ENCODE results near the gene SLC22A3. TPM values are rescaled to one million over a fixed set of nuclear protein-coding genes. Genes with fewer than 3 reads are reported as not detected.

Gene SLC22A3
- total RNA-seq, 2 donors from 2014 or later, result not detected

DNA sequence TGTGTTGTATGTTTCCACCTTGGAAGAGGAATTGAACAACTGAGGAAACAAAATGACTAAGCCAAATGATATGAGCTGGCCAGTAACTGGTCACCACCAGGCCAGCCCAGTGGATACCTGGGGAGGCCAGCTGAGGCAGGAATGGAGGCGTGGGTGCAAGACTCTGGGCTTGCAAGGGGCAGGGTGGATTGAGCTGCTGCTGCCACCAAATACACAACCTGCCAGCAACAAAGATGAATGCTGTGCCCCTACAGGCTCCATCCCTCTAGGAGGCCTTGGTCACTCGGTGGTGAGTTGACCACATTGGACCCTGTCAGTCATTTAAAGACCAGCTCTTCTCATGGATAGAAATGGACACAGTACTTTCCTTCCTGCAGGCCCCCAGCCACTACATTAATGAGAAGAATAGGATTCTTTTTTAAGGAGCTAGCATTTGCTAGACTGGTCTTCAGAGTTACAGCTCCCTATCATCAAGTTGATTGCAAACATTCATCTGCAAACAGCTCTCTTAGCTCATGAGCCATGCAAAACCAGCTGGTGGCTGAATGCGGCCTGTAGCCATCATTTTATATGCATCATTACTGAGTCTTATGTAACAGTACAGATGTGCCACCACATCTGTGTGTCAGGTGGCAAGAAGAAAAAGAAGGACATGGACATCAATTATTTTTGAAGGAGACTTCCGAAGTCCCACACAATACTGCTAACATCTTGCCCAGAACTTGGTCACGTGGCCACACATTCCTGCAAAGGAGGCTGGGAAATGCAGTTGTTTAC is 26.3 kb upstream of the SLC22A3 start:
- peaks cover 10% of the 10 kb centered on the region for H3K36me3 Mint-ChIP-seq

DNA sequence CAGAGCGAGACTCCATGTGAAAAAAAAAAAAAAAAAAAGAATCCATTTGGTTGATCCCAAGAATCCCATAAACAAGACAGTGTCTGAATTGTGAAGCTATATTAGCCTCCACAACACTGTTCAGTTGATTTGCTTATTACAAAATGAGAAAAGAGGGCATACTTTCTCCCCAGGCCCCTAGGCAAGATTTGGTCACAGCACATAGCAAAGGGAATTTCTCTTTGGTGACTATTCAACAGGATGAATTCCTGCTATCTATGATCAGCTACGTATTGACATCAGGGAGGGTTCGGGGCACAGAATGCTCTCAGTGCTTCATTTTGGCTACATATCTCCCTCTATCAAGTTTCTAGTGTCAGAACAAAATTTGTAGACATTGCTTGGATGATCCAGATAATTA is 20.2 kb upstream of the SLC22A3 start:
- DNase-seq (ENCODE audit: low spot score), result no peak
- Mint-ChIP-seq H3K4me1 (ENCODE audit: low read depth in 2 of 2) (no peaks in the 10 kb centered on the region), H3K27me3 (peaks cover 22 to 35% of the 10 kb centered on the region in 2 donors), H3K36me3 (no peaks in the 10 kb centered on the region), H3K9me3 (no peaks in the 10 kb centered on the region), H3K27ac (no peak overlapping the region), H3K4me3 (no peak overlapping the region)
- no peak for ATAC-seq

More for the DNA sequence above, 26.3 kb upstream of the SLC22A3 start:
- ATAC-seq (peak in 1 of 2 donors; percentile 13), DNase-seq (ENCODE audit: low spot score) (no peak)
- Mint-ChIP-seq H3K9me3 (peaks cover 3% of the 10 kb centered on the region), H3K4me3 (no peak overlapping the region), H3K4me1 (ENCODE audit: low read depth in 2 of 2) (no peaks in the 10 kb centered on the region), H3K27me3 (peaks cover 15 to 38% of the 10 kb centered on the region in 2 donors), H3K27ac (no peak overlapping the region)

DNA sequence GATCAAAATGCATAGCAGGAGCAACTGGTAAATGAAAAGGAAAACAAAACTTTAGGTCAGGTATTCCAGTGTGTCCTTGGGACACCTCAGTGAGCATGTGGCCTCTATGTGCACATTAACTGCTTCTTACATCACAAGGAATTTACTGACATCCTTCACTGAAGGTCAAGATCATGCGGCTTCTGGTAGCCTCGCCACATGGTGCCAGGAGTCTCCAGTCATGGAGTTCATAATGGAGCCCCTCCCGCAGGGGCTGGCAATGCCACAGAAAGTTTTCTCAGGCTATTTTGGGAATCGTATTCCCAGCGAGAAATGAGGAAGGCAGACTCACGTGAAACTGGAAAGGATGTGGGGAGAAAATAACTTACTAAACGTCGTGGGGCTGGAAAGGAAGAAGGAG is 19.7 kb upstream of the SLC22A3 start:
- ATAC-seq, result no peak
- no peaks in the 10 kb centered on the region for H3K36me3 Mint-ChIP-seq
- H3K27me3 Mint-ChIP-seq, result peaks cover 25 to 35% of the 10 kb centered on the region in 2 donors
- H3K27ac Mint-ChIP-seq, result no peak overlapping the region
- DNase-seq (ENCODE audit: low spot score), result no peak
- no peaks in the 10 kb centered on the region for H3K4me1 Mint-ChIP-seq (ENCODE audit: low read depth in 2 of 2)
- no peaks in the 10 kb centered on the region for H3K9me3 Mint-ChIP-seq
- no peak overlapping the region for H3K4me3 Mint-ChIP-seq

DNA sequence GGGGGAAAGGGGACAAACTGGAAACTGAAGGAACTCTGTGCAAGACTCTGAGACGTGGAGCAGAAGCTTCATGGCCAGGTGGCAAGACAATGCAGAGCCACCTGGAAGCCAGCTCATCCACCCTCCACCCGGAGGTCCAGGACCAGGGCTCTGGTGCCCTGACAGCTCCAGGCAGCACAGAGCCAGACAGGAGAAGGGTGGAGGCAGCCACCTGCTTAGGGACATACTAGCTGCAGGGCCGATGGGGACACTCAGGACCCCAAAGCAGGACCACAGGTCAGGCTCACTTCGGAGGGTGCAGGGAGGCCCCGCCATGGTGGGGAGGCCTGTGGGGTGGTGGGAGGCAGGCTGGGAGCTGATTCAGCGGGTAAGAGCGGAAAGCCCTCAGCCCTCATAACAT is 19.0 kb upstream of the SLC22A3 start:
- Mint-ChIP-seq H3K9me3 (no peaks in the 10 kb centered on the region), H3K27ac (no peak overlapping the region), H3K4me3 (no peak overlapping the region), H3K36me3 (no peaks in the 10 kb centered on the region), H3K4me1 (ENCODE audit: low read depth in 2 of 2) (no peaks in the 10 kb centered on the region), H3K27me3 (peaks cover 28 to 36% of the 10 kb centered on the region in 2 donors)
- no peak for DNase-seq (ENCODE audit: low spot score)
- ATAC-seq, result peak in 1 of 2 donors; percentile 20

GRCh38 chr6:160330619-160331018 is 17.6 kb upstream of the SLC22A3 start:
- ATAC-seq, result no peak
- no peak for DNase-seq (ENCODE audit: low spot score)
- Mint-ChIP-seq H3K4me1 (ENCODE audit: low read depth in 2 of 2) (no peaks in the 10 kb centered on the region), H3K27me3 (peaks cover 27 to 38% of the 10 kb centered on the region in 2 donors), H3K4me3 (no peak overlapping the region), H3K9me3 (no peaks in the 10 kb centered on the region), H3K27ac (no peak overlapping the region), H3K36me3 (no peaks in the 10 kb centered on the region)

DNA sequence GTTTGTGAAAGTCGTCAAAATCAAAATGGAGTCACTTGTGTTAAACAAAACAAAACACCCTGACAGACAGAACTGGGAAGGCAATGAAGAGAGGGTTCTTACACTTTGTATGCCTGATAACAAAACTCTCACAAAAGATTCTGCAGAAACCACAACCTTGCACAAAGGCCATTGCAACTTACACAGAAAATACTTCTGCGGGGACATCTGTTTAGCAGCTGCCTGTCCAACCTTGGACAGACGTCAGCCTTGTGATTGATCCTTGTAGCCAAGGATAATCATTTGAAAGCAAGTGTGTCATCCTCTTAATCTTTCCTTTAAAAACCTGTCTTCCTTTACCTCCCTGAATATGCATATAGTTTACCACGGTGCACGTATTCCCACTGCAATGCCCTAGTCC is 17.0 kb upstream of the SLC22A3 start:
- no peak for DNase-seq (ENCODE audit: low spot score)
- H3K4me3 Mint-ChIP-seq, result no peak overlapping the region
- no peaks in the 10 kb centered on the region for H3K36me3 Mint-ChIP-seq

DNA sequence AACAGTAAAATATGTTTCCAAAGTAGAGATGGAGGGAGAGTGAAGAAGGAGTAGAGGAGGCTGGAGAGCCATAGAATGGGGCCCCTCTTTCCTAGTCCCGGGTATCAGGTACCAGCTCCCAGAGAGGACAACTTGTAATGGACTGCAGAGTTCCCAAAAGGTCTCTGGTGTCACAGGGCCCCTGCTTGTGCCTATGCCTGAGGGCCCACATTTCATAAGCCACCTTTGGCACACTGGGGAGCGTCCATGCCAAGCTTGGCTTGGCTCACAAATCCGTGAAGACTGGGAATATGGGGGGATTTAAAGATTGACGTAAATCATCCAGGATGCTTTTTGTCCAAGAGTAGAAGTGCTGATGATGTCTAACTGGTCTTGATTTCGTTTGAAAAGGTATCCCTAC is 16.4 kb upstream of the SLC22A3 start:
- ATAC-seq, result no peak
- Mint-ChIP-seq H3K9me3 (no peaks in the 10 kb centered on the region), H3K27me3 (peaks cover 27 to 40% of the 10 kb centered on the region in 2 donors), H3K27ac (no peak overlapping the region), H3K36me3 (no peaks in the 10 kb centered on the region), H3K4me3 (no peak overlapping the region), H3K4me1 (ENCODE audit: low read depth in 2 of 2) (no peaks in the 10 kb centered on the region)
- no peak for DNase-seq (ENCODE audit: low spot score)

More for the DNA sequence above, 17.0 kb upstream of the SLC22A3 start:
- Mint-ChIP-seq H3K9me3 (no peaks in the 10 kb centered on the region), H3K4me1 (ENCODE audit: low read depth in 2 of 2) (no peaks in the 10 kb centered on the region), H3K27ac (no peak overlapping the region), H3K27me3 (peaks cover 27 to 38% of the 10 kb centered on the region in 2 donors)
- ATAC-seq, result no peak

GRCh38 chr6:160333101-160333500 is 15.1 kb upstream of the SLC22A3 start:
- Mint-ChIP-seq H3K4me3 (no peak overlapping the region), H3K4me1 (ENCODE audit: low read depth in 2 of 2) (peaks cover 4 to 6% of the 10 kb centered on the region in 2 donors), H3K9me3 (no peaks in the 10 kb centered on the region), H3K27ac (no peak overlapping the region), H3K27me3 (peaks cover 35 to 48% of the 10 kb centered on the region in 2 donors), H3K36me3 (no peaks in the 10 kb centered on the region)
- DNase-seq (ENCODE audit: low spot score), result no peak
- no peak for ATAC-seq

DNA sequence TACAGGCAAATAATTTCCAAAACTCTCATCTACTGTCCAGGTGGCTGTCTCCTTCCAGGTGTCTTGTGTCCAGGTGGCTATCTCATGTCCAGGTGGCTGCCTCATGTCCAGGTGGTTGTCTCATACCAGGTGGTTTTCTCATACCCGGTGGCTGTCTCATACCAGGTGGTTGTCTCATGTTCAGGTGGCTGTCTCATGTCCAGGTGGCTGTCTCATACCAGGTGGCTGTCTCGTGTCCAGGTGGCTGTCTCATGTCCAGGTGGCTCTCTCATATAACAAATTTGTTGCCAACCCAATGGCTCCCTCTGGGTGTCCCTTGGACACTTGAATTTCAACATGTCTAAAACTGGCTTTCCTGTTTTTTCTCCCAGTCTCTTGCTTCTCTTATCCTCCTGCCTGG is 14.3 kb upstream of the SLC22A3 start:
- Mint-ChIP-seq H3K9me3 (no peaks in the 10 kb centered on the region), H3K4me1 (ENCODE audit: low read depth in 2 of 2) (peaks cover 4 to 6% of the 10 kb centered on the region in 2 donors), H3K27me3 (peaks cover 34 to 41% of the 10 kb centered on the region in 2 donors), H3K4me3 (no peak overlapping the region), H3K36me3 (no peaks in the 10 kb centered on the region), H3K27ac (no peak overlapping the region)
- ATAC-seq (no peak), DNase-seq (ENCODE audit: low spot score) (no peak)

- no peaks in the 10 kb centered on the region for H3K9me3 Mint-ChIP-seq
- ATAC-seq (no peak), DNase-seq (ENCODE audit: low spot score) (no peak)
- peaks cover 4 to 6% of the 10 kb centered on the region in 2 donors for H3K4me1 Mint-ChIP-seq (ENCODE audit: low read depth in 2 of 2)
- no peaks in the 10 kb centered on the region for H3K36me3 Mint-ChIP-seq
- H3K27me3 Mint-ChIP-seq, result peaks cover 29 to 41% of the 10 kb centered on the region in 2 donors
- no peak overlapping the region for H3K27ac Mint-ChIP-seq
- H3K4me3 Mint-ChIP-seq, result no peak overlapping the region
Observed at GRCh38 chr6:160336200-160336599, 12.0 kb upstream of the SLC22A3 start.

GRCh38 chr6:160337301-160337700 is 10.9 kb upstream of the SLC22A3 start:
- H3K36me3 Mint-ChIP-seq, result no peaks in the 10 kb centered on the region
- ATAC-seq (no peak), DNase-seq (ENCODE audit: low spot score) (no peak)
- no peak overlapping the region for H3K4me3 Mint-ChIP-seq
- H3K4me1 Mint-ChIP-seq (ENCODE audit: low read depth in 2 of 2), result peaks cover 4 to 6% of the 10 kb centered on the region in 2 donors
- no peak overlapping the region for H3K27ac Mint-ChIP-seq
- H3K9me3 Mint-ChIP-seq, result no peaks in the 10 kb centered on the region
- H3K27me3 Mint-ChIP-seq, result peaks cover 25 to 31% of the 10 kb centered on the region in 2 donors

DNA sequence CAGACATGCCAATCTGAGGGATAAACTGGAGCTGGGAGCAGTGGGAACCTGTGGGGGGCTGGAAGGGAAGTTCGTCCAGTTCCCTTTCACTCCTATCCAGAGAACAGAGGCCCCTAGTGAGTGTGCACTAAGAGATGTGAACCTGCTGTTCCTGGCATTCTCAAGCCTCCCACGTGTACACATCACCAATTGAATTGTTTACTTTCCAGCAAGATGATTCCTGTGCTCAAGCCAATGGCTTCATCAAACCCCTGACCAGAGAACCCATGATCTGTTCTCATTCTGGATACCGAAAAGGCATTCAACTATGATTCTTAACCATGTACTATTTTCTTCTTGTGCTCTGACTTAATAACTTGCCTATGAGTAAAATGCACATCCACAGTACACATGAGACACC is 10.2 kb upstream of the SLC22A3 start:
- DNase-seq (ENCODE audit: low spot score) (no peak), ATAC-seq (no peak)
- H3K4me3 Mint-ChIP-seq, result no peak overlapping the region
- H3K9me3 Mint-ChIP-seq, result no peaks in the 10 kb centered on the region
- peaks cover 4 to 6% of the 10 kb centered on the region in 2 donors for H3K4me1 Mint-ChIP-seq (ENCODE audit: low read depth in 2 of 2)
- H3K27ac Mint-ChIP-seq, result no peak overlapping the region
- no peaks in the 10 kb centered on the region for H3K36me3 Mint-ChIP-seq
- peaks cover 22 to 24% of the 10 kb centered on the region in 2 donors for H3K27me3 Mint-ChIP-seq

- Mint-ChIP-seq H3K4me1 (ENCODE audit: low read depth in 2 of 2) (no peaks in the 10 kb centered on the region), H3K9me3 (no peaks in the 10 kb centered on the region), H3K36me3 (no peaks in the 10 kb centered on the region), H3K27ac (no peak overlapping the region), H3K4me3 (no peak overlapping the region), H3K27me3 (peaks cover 24 to 29% of the 10 kb centered on the region in 2 donors)
- DNase-seq (ENCODE audit: low spot score) (no peak), ATAC-seq (no peak)
Observed at GRCh38 chr6:160343144-160343543, 5.0 kb upstream of the SLC22A3 start.

DNA sequence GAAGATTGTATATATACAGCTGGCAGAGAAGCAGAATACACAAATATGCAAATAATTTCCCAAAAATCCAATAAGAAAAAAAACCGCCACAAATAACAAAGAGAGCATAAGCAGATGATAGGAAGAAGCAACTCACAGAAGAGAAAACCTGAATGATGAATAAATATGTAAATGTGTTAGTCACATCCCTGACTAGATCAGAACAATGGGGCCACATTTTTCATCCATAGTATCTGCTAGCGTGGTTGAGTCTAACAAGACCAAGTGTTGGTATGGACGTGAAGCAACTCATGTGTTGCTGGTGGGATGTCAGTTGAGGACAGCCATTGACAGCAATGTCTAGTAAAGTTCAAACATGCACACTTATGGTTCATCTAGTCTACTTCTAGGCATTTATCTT is 3.9 kb upstream of the SLC22A3 start:
- no peaks in the 10 kb centered on the region for H3K9me3 Mint-ChIP-seq
- no peaks in the 10 kb centered on the region for H3K36me3 Mint-ChIP-seq
- peaks cover 0 to 2% of the 10 kb centered on the region in 2 donors for H3K4me1 Mint-ChIP-seq (ENCODE audit: low read depth in 2 of 2)
- ATAC-seq (no peak), DNase-seq (ENCODE audit: low spot score) (no peak)
- H3K4me3 Mint-ChIP-seq, result no peak overlapping the region
- no peak overlapping the region for H3K27ac Mint-ChIP-seq
- peaks cover 28 to 29% of the 10 kb centered on the region in 2 donors for H3K27me3 Mint-ChIP-seq
